ENCODE data around the gene HPCAL1. TPM values are rescaled to one million over a fixed set of nuclear protein-coding genes. Genes with fewer than 3 reads are reported as not detected.
A peak's percentile ranks its signal among the peaks of the same experiment; 100 is the strongest.

The HPCAL1 gene
- total and polyA plus RNA-seq, 2 of the 8 experiments (the other 6 are each of a cell fraction or from before 2014, with no cell fraction given): 5.8 to 8.6 TPM

DNA sequence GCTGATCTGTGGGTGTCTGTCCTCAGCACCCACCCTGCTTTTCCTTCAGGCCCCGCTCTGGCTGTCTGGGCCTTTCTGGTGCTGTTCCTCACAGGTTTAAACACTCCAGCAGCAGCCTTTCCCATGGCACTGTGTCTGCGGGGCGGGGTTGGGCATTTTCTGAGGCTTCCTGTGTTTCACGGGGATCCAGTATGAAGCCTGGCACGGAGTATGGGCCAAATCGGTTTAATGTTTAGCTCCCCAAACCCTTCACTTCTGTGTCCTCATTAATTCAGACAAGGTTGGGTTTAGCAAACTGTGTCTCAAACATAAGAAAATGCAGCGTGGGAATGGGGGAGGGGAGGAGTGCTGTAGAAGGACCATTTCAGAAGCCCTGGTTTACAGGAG lies 44.9 kb downstream of the HPCAL1 start:
- Histone ChIP-seq H3K27ac (ENCODE audit: low read depth, low read length) (no peak overlapping the region), H4K91ac (replicated peaks; ENCODE audit: insufficient read length, low read length) (no peak overlapping the region), H3K27me3 (replicated peaks in 1 of 4; ENCODE audit: control insufficient read depth in 3 of 4, extremely low read depth in 1 of 4, insufficient read depth in 3 of 4, low read length in 3 of 4) (no peaks in the 10 kb centered on the region), H3K56ac (replicated peaks; ENCODE audit: insufficient read length, low read depth, low read length) (no peak overlapping the region), H3K9me3 (ENCODE audit: insufficient read depth in 2 of 2, low read depth in 1 of 2, low read length in 1 of 2) (no peaks in the 10 kb centered on the region), H3K23ac (ENCODE audit: insufficient read length) (no peak overlapping the region), H3K14ac (ENCODE audit: insufficient read length) (no peak overlapping the region), H2BK5ac (ENCODE audit: low read depth, low read length) (no peak overlapping the region), H3K79me1 (ENCODE audit: low read depth, low read length) (no peaks in the 10 kb centered on the region), H2BK12ac (ENCODE audit: low read depth, low read length) (no peak overlapping the region), H2BK20ac (ENCODE audit: low read length) (no peak overlapping the region), H4K8ac (ENCODE audit: extremely low read depth, insufficient read depth, low read length) (peak overlapping the region; percentile 51; the same call in 1 of the 2 replicates), H2BK120ac (replicated peaks; ENCODE audit: low read depth, low read length) (no peak overlapping the region), H4K5ac (ENCODE audit: insufficient read length, low read depth, low read length) (no peak overlapping the region), H3K79me2 (ENCODE audit: control insufficient read depth in 1 of 2, insufficient read depth in 2 of 2, low read length in 2 of 2) (no peaks in the 10 kb centered on the region), H2AK5ac (ENCODE audit: low read depth, low read length) (no peak overlapping the region), H3K4me1 (replicated peaks in 1 of 4; ENCODE audit: control insufficient read depth in 3 of 4, insufficient read depth in 4 of 4, low read length in 3 of 4) (peaks cover 0 to 2% (median 0%) of the 10 kb centered on the region in 4 experiments; a peak in 2 of 7 replicates), H3K4me2 (ENCODE audit: insufficient read depth in 1 of 2, low read depth in 2 of 2, low read length in 2 of 2) (no peak overlapping the region), H3K4ac (replicated peaks; ENCODE audit: insufficient read length, low read depth, low read length) (no peak overlapping the region), H3K9ac (replicated peaks in 1 of 4; ENCODE audit: extremely low read depth in 1 of 4, low read depth in 3 of 4, low read length in 3 of 4) (no peak overlapping the region), H3K18ac (ENCODE audit: extremely low read depth, low read length) (no peak overlapping the region), H3K4me3 (ENCODE audit: extremely low read depth in 1 of 4, insufficient read depth in 2 of 4, low read depth in 3 of 4, low read length in 4 of 4) (no peak overlapping the region), H2BK15ac (ENCODE audit: low read length) (no peak overlapping the region), H3K23me2 (ENCODE audit: low read depth, low read length) (no peaks in the 10 kb centered on the region), H4K20me1 (replicated peaks in 1 of 2; ENCODE audit: control insufficient read depth in 1 of 2, insufficient read depth in 2 of 2, low read length in 2 of 2) (no peaks in the 10 kb centered on the region), H3K36me3 (ENCODE audit: control insufficient read depth in 2 of 4, insufficient read depth in 4 of 4, low read length in 3 of 4) (no peaks in the 10 kb centered on the region), H2AFZ (ENCODE audit: low read length) (no peak overlapping the region)
- ChIA-PET POLR2A (ENCODE audit: partially characterized antibody) (interaction anchor here (1.0 kb wide), 1 partner anchor 16 kb away, joined by 5 read pairs; no protein-coding TSS in a partner anchor), CTCF (ENCODE audit: partially characterized antibody) (interaction anchor here (0.9 to 1.6 kb wide), 6 partner anchors 16 to 88 kb away, joined by 3 to 6 read pairs (median 4); no protein-coding TSS in a partner anchor)
- FAIRE-seq (no peak), DNase-seq (ENCODE audit: low read depth in 1 of 2, low spot score in 2 of 2) (no peak)
- no peak for TF ChIP-seq KDM1A (IDR thresholded peaks at IDR 0.05; ENCODE audit: borderline replicate concordance, low read length)
- no peak for TF ChIP-seq GABPA (IDR thresholded peaks at IDR 0.05; ENCODE audit: borderline replicate concordance, insufficient read depth, low read length)
- no peak for TF ChIP-seq CTBP2 (IDR thresholded peaks at IDR 0.05; ENCODE audit: borderline replicate concordance, insufficient read depth, insufficient read length, low read length)
- WGBS, 2 experiments (ENCODE audit: extremely low coverage in 1 of 2, insufficient coverage in 1 of 2, insufficient read length in 1 of 2, insufficient replicate concordance in 2 of 2, low coverage in 1 of 2, low lambda C conversion rate in 2 of 2, missing lambda C conversion rate in 1 of 2): 87% methylated on average over 7 of the region's 7 CpGs; no CpG with 5 or more reads in 1 of the 2 experiments
